ENCODE results near the gene VSNL1. TPM values are rescaled to one million over a fixed set of nuclear protein-coding genes. Genes with fewer than 3 reads are reported as not detected.

The VSNL1 gene
- total and polyA plus RNA-seq, 2 experiments from 2014 or later: 3.9 to 4.1 TPM

- no peaks in the 10 kb centered on the region for H3K27me3 ChIP-seq
- H3K4me1 ChIP-seq (ENCODE audit: low read depth): peaks cover 3% of the 10 kb centered on the region
- TF ChIP-seq CTCF (IDR thresholded peaks at IDR 0.05; ENCODE audit: low read depth, low read length): no peak
- no peaks in the 10 kb centered on the region for H3K9me3 ChIP-seq (ENCODE audit: low read depth)
- no peaks in the 10 kb centered on the region for H3K36me3 ChIP-seq
- DNase-seq (ENCODE audit: low read depth in 1 of 2, low spot score in 1 of 2): peak in 1 of 2 donors; percentile 47
- H3K27ac ChIP-seq: no peak overlapping the region
- no peak overlapping the region for H3K4me3 ChIP-seq
Observed at GRCh38 chr2:17593841-17594491, 53.5 kb downstream of the VSNL1 start.

DNA sequence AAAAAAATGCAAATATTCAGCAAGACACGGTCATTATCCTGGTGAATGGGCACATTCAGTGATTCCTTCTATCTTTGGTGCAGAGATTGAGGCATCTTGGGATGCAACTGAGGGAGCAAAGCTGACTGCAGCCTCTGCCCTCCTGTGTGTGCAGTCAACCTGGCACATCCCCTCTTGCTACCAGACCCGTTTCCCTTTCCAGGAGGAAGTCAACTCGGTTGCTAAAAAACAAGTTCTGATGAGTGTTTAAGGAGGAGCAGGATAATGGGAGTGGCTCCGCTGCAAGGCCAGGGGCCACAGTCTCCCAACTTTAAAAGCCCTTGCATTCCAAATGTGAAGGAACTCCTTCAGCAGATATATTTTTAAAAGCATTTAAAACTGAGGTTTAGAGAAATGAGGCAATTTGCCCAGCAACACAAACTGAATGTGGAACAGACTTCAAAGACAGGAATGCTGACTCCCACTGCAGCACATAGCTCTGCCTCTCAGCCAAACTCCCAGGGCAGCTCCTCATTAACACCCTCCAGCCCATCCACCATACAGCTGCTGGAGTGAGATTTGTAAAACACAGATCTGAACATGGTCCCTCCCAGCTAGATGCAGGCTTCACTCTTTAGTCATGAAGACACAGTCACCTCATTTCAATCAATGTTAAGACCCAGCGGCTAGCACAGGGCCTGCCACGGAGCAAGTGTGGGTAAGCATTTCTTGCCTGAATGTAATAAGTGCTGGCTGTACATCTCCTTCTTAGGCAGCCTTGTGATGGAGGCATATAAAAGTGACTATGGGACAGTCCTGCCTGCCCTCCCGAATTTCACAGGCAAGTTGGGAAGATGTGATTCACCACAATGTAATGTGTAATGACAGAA, 54.3 kb downstream of the VSNL1 start:
- Histone ChIP-seq H3K9me3 (ENCODE audit: low read depth) (no peaks in the 10 kb centered on the region), H3K4me1 (ENCODE audit: low read depth) (peaks cover 3% of the 10 kb centered on the region), H3K4me3 (no peak overlapping the region), H3K36me3 (no peaks in the 10 kb centered on the region), H3K27ac (no peak overlapping the region), H3K27me3 (no peaks in the 10 kb centered on the region)
- TF ChIP-seq CTCF (IDR thresholded peaks at IDR 0.05; ENCODE audit: low read depth, low read length): no peak
- peak in 1 of 2 donors; percentile 67 for DNase-seq (ENCODE audit: low read depth in 1 of 2, low spot score in 1 of 2)

DNA sequence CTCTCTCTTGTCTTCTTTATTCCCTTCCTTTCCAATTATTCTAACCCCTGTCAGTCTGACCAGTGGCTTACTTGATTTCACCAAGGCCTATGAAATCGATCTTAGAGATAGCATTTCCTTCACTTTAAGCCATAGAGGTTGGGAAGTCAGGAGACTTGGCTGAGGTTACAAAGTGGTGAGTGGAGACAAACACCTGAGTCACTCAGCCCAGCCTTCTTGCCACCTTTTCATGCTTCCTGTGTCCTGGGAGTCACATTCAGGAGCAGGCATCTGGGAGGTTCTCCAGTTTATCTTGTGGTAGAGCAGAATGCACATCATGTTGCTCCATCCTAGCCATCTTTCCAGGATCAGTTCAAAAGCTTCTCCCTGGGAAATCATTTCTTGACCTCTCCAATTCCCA, 59.1 kb downstream of the VSNL1 start:
- no peak for TF ChIP-seq CTCF (IDR thresholded peaks at IDR 0.05; ENCODE audit: low read depth, low read length)
- Histone ChIP-seq H3K27me3 (no peaks in the 10 kb centered on the region), H3K4me1 (ENCODE audit: low read depth) (no peaks in the 10 kb centered on the region), H3K4me3 (no peak overlapping the region), H3K36me3 (no peaks in the 10 kb centered on the region), H3K27ac (no peak overlapping the region), H3K9me3 (ENCODE audit: low read depth) (no peaks in the 10 kb centered on the region)
- no peak for DNase-seq (ENCODE audit: low read depth in 1 of 2, low spot score in 1 of 2)

- H3K4me1 ChIP-seq (ENCODE audit: low read depth): no peaks in the 10 kb centered on the region
- TF ChIP-seq CTCF (IDR thresholded peaks at IDR 0.05; ENCODE audit: low read depth, low read length): no peak
- H3K4me3 ChIP-seq: no peak overlapping the region
- peak in 1 of 2 donors; percentile 33 for DNase-seq (ENCODE audit: low read depth in 1 of 2, low spot score in 1 of 2)
- no peaks in the 10 kb centered on the region for H3K9me3 ChIP-seq (ENCODE audit: low read depth)
- H3K27ac ChIP-seq: no peak overlapping the region
- H3K27me3 ChIP-seq: no peaks in the 10 kb centered on the region
- no peaks in the 10 kb centered on the region for H3K36me3 ChIP-seq
Observed at GRCh38 chr2:17600556-17601204, 60.2 kb downstream of the VSNL1 start.

DNA sequence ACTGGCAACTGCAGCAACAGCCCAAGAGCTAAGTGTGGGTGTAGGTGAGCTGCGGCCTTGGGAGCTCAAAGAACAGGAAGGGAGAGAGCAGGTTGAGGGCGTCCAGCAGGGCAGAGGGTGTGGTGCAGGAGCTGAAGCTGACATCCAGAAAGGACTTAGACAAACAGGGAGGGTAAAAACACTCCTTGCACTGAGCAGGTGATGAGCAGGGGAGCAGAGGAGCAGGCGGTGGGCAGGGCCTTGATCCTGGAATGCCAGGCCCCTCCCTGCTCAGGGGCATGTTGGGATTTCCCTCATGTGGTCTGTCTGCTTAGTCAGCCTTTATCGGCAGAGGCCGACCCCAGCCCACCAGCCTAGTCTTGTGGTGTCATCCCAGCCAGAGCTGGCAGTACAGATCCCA, 63.6 kb downstream of the VSNL1 start:
- DNase-seq (ENCODE audit: low read depth in 1 of 2, low spot score in 1 of 2): no peak
- H3K27ac ChIP-seq: no peak overlapping the region
- H3K36me3 ChIP-seq: no peaks in the 10 kb centered on the region
- H3K4me1 ChIP-seq (ENCODE audit: low read depth): peaks cover 14% of the 10 kb centered on the region
- no peaks in the 10 kb centered on the region for H3K27me3 ChIP-seq
- TF ChIP-seq CTCF (IDR thresholded peaks at IDR 0.05; ENCODE audit: low read depth, low read length): no peak
- H3K4me3 ChIP-seq: no peak overlapping the region
- H3K9me3 ChIP-seq (ENCODE audit: low read depth): no peaks in the 10 kb centered on the region

Data from cardiac muscle cell (in vitro differentiated cells and primary cell).